HepG2 (cell line): Measurements from ENCODE around the gene MMP7. TPM values are rescaled to one million over a fixed set of nuclear protein-coding genes. Genes with fewer than 3 reads are reported as not detected.

Source experiments
- ATAC-seq: fragments of 200-7000 bp; cut with Tn5 transposase; 3 replicates; pipeline ENCODE4 v1.9.1; 2020; ENCODE audit warnings: mild to moderate bottlenecking, moderate library complexity
- BruUV-seq: library from RNA; stranded (reverse); fragments of 400-500 nt; replicated peaks from 2 replicates; lab custom pipeline; 2021; lab: Mats Ljungman, UMichigan
- CTCF ChIA-PET: fragments of 300-600 bp; formaldehyde crosslinking; extraction: SDS; loops from one replicate; lab custom pipeline; 2021; ENCODE audit warnings: low total read pairs, inconsistent platforms, low intra/inter-chr PET ratio; lab: Yijun Ruan, JAX
- POLR2A ChIA-PET: fragments of 350-600 bp; sonication (Branson Sonifier 250); formaldehyde crosslinking; loops from one replicate; lab custom pipeline; 2020; ENCODE audit warnings: antibody characterized with exemption, inconsistent platforms; lab: Yijun Ruan, JAX
- DNase-seq: peaks from one replicate; pipeline ENCODE4 v3.0.0-alpha.2; 2015; ENCODE audit warnings: low spot score
- FAIRE-seq: peaks from 3 replicates; lab custom pipeline; 2011; peaks lifted over from hg19 to GRCh38; lab: Jason Lieb, UNC
- H2AFZ ChIP-seq: one replicate; pipeline ENCODE4 v1.6.1; 2011; ENCODE audit warnings: low read length, inconsistent platforms
- H3K27ac ChIP-seq: fragments of 300-600 bp; 3 replicates; pipeline ENCODE4 v1.8.0; 2011; ENCODE audit warnings: mixed run types, mild to moderate bottlenecking, mixed read lengths, low read length, inconsistent platforms; ENCODE audit not compliant: insufficient read depth; ENCODE audit errors: extremely low read length
- H3K27me3 ChIP-seq, 2 experiments: fragments of 200-600 bp in 1 of 2; 2 replicates in 1 of 2; 3 replicates in 1 of 2; pipeline versions ENCODE4 v1.6.0 to v1.8.0; 2011; ENCODE audit warnings: low read length in 2 of 2, mild to moderate bottlenecking in 2 of 2, moderate library complexity in 2 of 2, inconsistent platforms in 1 of 2; ENCODE audit not compliant: insufficient read depth in 2 of 2, control insufficient read depth in 1 of 2
- H3K36me3 ChIP-seq, 2 experiments: fragments of 200-600 bp in 1 of 2; replicated peaks in 1 of 2; 2 replicates in 1 of 2; 3 replicates in 1 of 2; pipeline versions ENCODE4 v1.5.1 to v1.8.0; 2011; ENCODE audit warnings: low read length in 2 of 2, inconsistent platforms in 1 of 2; ENCODE audit not compliant: insufficient read depth in 2 of 2, control insufficient read depth in 1 of 2
- H3K4me1 ChIP-seq: 2 replicates; pipeline ENCODE4 v1.5.1; 2012; ENCODE audit warnings: low read length, inconsistent platforms; ENCODE audit not compliant: insufficient read depth
- H3K4me2 ChIP-seq: 2 replicates; pipeline ENCODE4 v1.6.0; 2011; ENCODE audit warnings: low read depth, low read length, inconsistent platforms
- H3K4me3 ChIP-seq, 3 experiments: fragments of 200-600 bp in 1 of 3; sonication (generic), shearing (Covaris generic) in 1 of 3; replicated peaks in 1 of 3; 2 replicates each; pipeline ENCODE4 v1.5.1; 2011 to 2016; ENCODE audit warnings: low read length in 3 of 3, inconsistent platforms in 2 of 3, low read depth in 2 of 3, mild to moderate bottlenecking in 2 of 3, control low read depth in 1 of 3, mixed read lengths in 1 of 3; ENCODE audit not compliant: insufficient read depth in 1 of 3
- H3K79me2 ChIP-seq: one replicate; pipeline ENCODE4 v1.6.1; 2011; ENCODE audit warnings: low read length, inconsistent platforms; ENCODE audit not compliant: insufficient read depth
- H3K9ac ChIP-seq: 2 replicates; pipeline ENCODE4 v1.6.0; 2011; ENCODE audit warnings: mild to moderate bottlenecking, low read depth, low read length, inconsistent platforms; ENCODE audit not compliant: insufficient read depth
- H3K9me3 ChIP-seq: 2 replicates; pipeline ENCODE4 v1.5.1; 2012; ENCODE audit warnings: mild to moderate bottlenecking, low read length
- H4K20me1 ChIP-seq: 2 replicates; pipeline ENCODE4 v1.6.0; 2011; ENCODE audit warnings: inconsistent platforms, mild to moderate bottlenecking, low read length, moderate library complexity; ENCODE audit not compliant: insufficient read depth
- DMTF1 ChIP-seq: sonication (generic); formaldehyde crosslinking; IDR thresholded peaks from 2 replicates; pipeline ENCODE4 v1.4.0; 2020; ENCODE audit warnings: mild to moderate bottlenecking, missing genetic modification reagents
- DPF2 ChIP-seq: sonication (generic); formaldehyde crosslinking; IDR thresholded peaks from 2 replicates; pipeline ENCODE4 v1.4.0; 2020; ENCODE audit warnings: mild to moderate bottlenecking, low read depth, missing genetic modification reagents, borderline replicate concordance
- PHF8 ChIP-seq: sonication (generic); formaldehyde crosslinking; IDR thresholded peaks from 2 replicates; pipeline ENCODE4 v1.5.0; 2020; ENCODE audit warnings: missing genetic modification reagents
- SAFB2 ChIP-seq: sonication (generic); formaldehyde crosslinking; IDR thresholded peaks from 2 replicates; pipeline ENCODE4 v1.5.1; 2020; ENCODE audit warnings: missing genetic modification reagents, low read depth, mild to moderate bottlenecking, borderline replicate concordance
- SALL1 ChIP-seq: sonication (generic); formaldehyde crosslinking; IDR thresholded peaks from 2 replicates; pipeline ENCODE4 v1.8.0; 2022; ENCODE audit warnings: mild to moderate bottlenecking, missing genetic modification reagents
- SMYD3 ChIP-seq: sonication (generic); formaldehyde crosslinking; IDR thresholded peaks from 2 replicates; pipeline ENCODE4 v1.8.1; 2023; ENCODE audit warnings: mild to moderate bottlenecking, missing genetic modification reagents
- ZNF256 ChIP-seq: sonication (generic); formaldehyde crosslinking; conservative IDR thresholded peaks from 2 replicates; pipeline ENCODE4 v1.4.0; 2020; ENCODE audit warnings: missing genetic modification reagents
- ZNF7 ChIP-seq: IDR thresholded peaks from 2 replicates; pipeline ENCODE4 v1.6.1; 2016; ENCODE audit warnings: missing biosample characterization, missing genetic modification reagents
- WGBS: methylation state at CpG from one replicate; pipeline ENCODE4 v1.1.6; 2017; ENCODE audit warnings: low lambda C conversion rate; 5-methylcytosine and 5-hydroxymethylcytosine counted together
- in situ Hi-C: cut with HindIII; loops from 2 replicates; pipeline ENCODE4 v1.10.0; 2017; ENCODE audit warnings: low pct_unique_long_range_greater_than_20kb; ENCODE audit not compliant: extremely low pct_ligation_motif_present
- intact Hi-C: fragments of 100-400 bp; cut with micrococcal nuclease; formaldehyde crosslinking; loops from one replicate; pipeline ENCODE4 v1.10.0; 2022; ENCODE audit not compliant: unreplicated experiment
- polyA plus RNA-seq, 8 experiments: library from polyadenylated mRNA; depleted of rRNA in 3 of 8; stranded (reverse) in 7 of 8; unstranded in 1 of 8; fragments of >200 nt; fragmentation: Illumina TruSeq in 4 of 8; extraction: Trizol in 4 of 8; gene quantifications; 2 replicates each; pipeline versions ENCODE4 v1.2.1 to v1.2.3, GENCODE V29; 2011 to 2016; ENCODE audit warnings: low read depth in 4 of 8, missing spikeins in 1 of 8, mixed read lengths in 1 of 8; ENCODE audit not compliant: insufficient read depth in 1 of 8
- total RNA-seq, 5 experiments: library from RNA; depleted of rRNA; stranded (reverse); fragments of >200 nt; fragmentation: Illumina TruSeq; extraction: Trizol; gene quantifications; 2 replicates each; pipeline ENCODE4 v1.2.3, GENCODE V29; 2016; ENCODE audit warnings: low read depth in 1 of 5

The MMP7 gene
- total and polyA plus RNA-seq, 2 of the 13 experiments (the other 11 are each of a cell fraction or from before 2014, with no cell fraction given) = 0.17 TPM; not detected in 1

- in situ Hi-C loops = no loop called here
- 56% methylated on average over 1 of the region's 1 CpG for WGBS
- POLR2A ChIA-PET = no interaction called here
Observed at GRCh38 chr11:102544594-102544993, 14.0 kb upstream of the MMP7 start.

GRCh38 chr11:102539567-102539966, 9.0 kb upstream of the MMP7 start:
- DNase-seq (no peak), FAIRE-seq (no peak), ATAC-seq (no peak)
- Histone ChIP-seq H2AFZ (no peak overlapping the region), H3K27me3 (peaks cover 0 to 20% of the 10 kb centered on the region in 2 experiments; a peak in 2 of 5 replicates), H4K20me1 (no peaks in the 10 kb centered on the region), H3K4me2 (no peak overlapping the region), H3K9ac (no peak overlapping the region), H3K27ac (no peak overlapping the region), H3K9me3 (no peaks in the 10 kb centered on the region), H3K4me3 (no peak overlapping the region), H3K4me1 (no peaks in the 10 kb centered on the region; the same call in 1 of the 2 replicates), H3K36me3 (no peaks in the 10 kb centered on the region), H3K79me2 (no peaks in the 10 kb centered on the region)
- TF ChIP-seq DMTF1 (no peak), DPF2 (CRISPR knock-in tag) (no peak)
- WGBS = 2% methylated on average over 2 of the region's 2 CpGs
- intact Hi-C loops (no loop called here), in situ Hi-C loops (no loop called here)
- CTCF ChIA-PET = no interaction called here
- POLR2A ChIA-PET = no interaction called here
- BruUV-seq = no TSS peak

More at GRCh38 chr11:102544594-102544993, 14.0 kb upstream of the MMP7 start:
- Histone ChIP-seq H3K9me3 (no peaks in the 10 kb centered on the region), H3K27ac (no peak overlapping the region), H3K4me1 (no peaks in the 10 kb centered on the region), H3K4me2 (no peak overlapping the region), H3K27me3 (peaks cover 0 to 2% of the 10 kb centered on the region in 2 experiments; a peak in 1 of 5 replicates), H3K9ac (no peak overlapping the region), H2AFZ (no peak overlapping the region)
- FAIRE-seq (no peak), ATAC-seq (no peak), DNase-seq (no peak)
- BruUV-seq = no TSS peak
- intact Hi-C loops = no loop called here
- TF ChIP-seq SALL1 (CRISPR knock-in tag) (no peak), SAFB2 (CRISPR knock-in tag) (no peak), SMYD3 (CRISPR knock-in tag) (no peak), ZNF7 (CRISPR knock-in tag) (no peak), ZNF256 (no peak), PHF8 (CRISPR knock-in tag) (no peak)
- TF ChIP-seq, all 625 proteins: peak for 0
- Histone ChIP-seq H3K79me2 (no peaks in the 10 kb centered on the region), H3K4me3 (no peak overlapping the region), H3K36me3 (no peaks in the 10 kb centered on the region), H4K20me1 (no peaks in the 10 kb centered on the region)
- CTCF ChIA-PET = no interaction called here
